DND-41 (cell line): Measurements from ENCODE around the gene FBP2.
"Not testable (repeated sequence)": the region's sequence is repeated elsewhere in the genome, so short reads cannot be mapped to it uniquely, and the experiment has no call there.

ENCODE experiments used
- CTCF ChIP-seq: IDR thresholded peaks from 2 replicates; pipeline ENCODE4 v1.5.1; 2012; ENCODE audit warnings: borderline replicate concordance, low read length, moderate library complexity, mild to moderate bottlenecking; ENCODE audit not compliant: poor library complexity, severe bottlenecking; ENCODE audit errors: extremely low read depth
- EZH2 ChIP-seq: IDR thresholded peaks from 3 replicates; pipeline ENCODE4 v1.6.1; 2012; ENCODE audit warnings: borderline replicate concordance, low read depth, mild to moderate bottlenecking, moderate library complexity, low read length, inconsistent platforms; ENCODE audit not compliant: severe bottlenecking

DNA sequence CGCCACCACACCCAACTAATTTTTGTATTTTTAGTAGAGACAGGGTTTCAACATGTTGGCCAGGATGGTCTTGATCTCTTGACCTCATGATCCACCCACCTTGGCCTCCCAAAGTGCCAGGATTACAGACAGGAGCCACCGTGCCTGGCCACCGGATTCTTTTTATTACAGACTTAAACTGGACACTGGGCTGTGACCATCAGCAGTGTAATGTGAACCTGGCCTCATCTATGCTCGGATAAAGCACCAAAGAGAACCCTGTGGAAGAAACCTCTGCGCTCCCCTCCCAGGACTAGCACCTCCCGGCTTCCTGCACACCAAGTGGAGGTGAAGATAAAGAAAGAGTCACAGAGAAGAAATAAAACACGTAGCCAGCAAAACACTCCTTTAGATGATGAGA is 941 bp downstream of the FBP2 start:
- not testable (repeated sequence) for TF ChIP-seq CTCF, EZH2
